ENCODE measurements around the gene RHO. TPM values are rescaled to one million over a fixed set of nuclear protein-coding genes. Genes with fewer than 3 reads are reported as not detected.

The RHO gene
- total RNA-seq, 1 experiment from 2014 or later = not detected

DNA sequence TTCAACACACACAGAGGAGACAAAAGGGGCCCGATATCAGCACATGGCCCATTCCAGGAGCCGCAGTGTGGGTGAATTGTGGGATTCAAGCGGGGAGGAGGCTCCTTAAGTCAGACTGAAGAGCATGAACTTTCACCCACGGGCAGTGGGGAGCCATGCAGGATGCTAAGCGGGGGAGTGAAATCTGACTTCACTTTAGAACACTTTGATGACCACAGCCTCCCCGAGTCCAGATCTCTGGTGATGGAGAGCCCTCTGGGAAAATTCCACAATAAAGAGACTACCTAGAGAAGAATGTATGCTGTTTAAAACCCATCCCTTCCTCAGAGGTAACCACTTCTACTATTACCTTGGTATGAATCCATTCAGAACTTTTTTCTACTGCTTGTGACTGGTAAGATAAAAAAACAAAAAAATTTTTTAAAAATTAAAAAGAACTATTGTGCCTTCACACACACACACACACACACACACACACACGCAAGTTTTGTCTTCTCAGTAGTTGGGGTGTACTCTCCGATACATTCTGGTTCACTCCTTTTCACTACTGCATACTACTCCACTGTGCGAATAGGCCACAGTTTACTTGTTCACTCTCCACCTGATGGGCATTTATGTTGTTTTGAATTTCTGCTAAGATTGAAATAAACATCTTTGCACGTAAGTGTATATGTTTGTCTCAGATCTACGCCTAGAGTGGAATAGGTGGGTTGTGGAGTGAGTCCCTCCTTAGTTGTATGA, 12.5 kb downstream of the RHO start (continued):
- TF ChIP-seq TEAD1 (CRISPR knock-in tag; IDR thresholded peaks at IDR 0.05) (no peak), CREB1 (CRISPR knock-in tag; IDR thresholded peaks at IDR 0.05) (no peak), HMGA2 (CRISPR knock-in tag; IDR thresholded peaks at IDR 0.05) (no peak), GTF2I (CRISPR knock-in tag; conservative IDR thresholded peaks at IDR 0.05) (no peak), FOXJ3 (CRISPR knock-in tag; IDR thresholded peaks at IDR 0.05; ENCODE audit: borderline replicate concordance) (no peak), NFYB (CRISPR knock-in tag; conservative IDR thresholded peaks at IDR 0.05; ENCODE audit: low read depth) (no peak)
- TF ChIP-seq, protein P1, sequence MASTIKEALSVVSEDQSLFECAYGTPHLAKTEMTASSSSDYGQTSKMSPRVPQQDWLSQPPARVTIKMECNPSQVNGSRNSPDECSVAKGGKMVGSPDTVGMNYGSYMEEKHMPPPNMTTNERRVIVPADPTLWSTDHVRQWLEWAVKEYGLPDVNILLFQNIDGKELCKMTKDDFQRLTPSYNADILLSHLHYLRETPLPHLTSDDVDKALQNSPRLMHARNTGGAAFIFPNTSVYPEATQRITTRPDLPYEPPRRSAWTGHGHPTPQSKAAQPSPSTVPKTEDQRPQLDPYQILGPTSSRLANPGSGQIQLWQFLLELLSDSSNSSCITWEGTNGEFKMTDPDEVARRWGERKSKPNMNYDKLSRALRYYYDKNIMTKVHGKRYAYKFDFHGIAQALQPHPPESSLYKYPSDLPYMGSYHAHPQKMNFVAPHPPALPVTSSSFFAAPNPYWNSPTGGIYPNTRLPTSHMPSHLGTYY (CRISPR knock-in tag; IDR thresholded peaks at IDR 0.05) = no peak
- TF ChIP-seq, protein P2, sequence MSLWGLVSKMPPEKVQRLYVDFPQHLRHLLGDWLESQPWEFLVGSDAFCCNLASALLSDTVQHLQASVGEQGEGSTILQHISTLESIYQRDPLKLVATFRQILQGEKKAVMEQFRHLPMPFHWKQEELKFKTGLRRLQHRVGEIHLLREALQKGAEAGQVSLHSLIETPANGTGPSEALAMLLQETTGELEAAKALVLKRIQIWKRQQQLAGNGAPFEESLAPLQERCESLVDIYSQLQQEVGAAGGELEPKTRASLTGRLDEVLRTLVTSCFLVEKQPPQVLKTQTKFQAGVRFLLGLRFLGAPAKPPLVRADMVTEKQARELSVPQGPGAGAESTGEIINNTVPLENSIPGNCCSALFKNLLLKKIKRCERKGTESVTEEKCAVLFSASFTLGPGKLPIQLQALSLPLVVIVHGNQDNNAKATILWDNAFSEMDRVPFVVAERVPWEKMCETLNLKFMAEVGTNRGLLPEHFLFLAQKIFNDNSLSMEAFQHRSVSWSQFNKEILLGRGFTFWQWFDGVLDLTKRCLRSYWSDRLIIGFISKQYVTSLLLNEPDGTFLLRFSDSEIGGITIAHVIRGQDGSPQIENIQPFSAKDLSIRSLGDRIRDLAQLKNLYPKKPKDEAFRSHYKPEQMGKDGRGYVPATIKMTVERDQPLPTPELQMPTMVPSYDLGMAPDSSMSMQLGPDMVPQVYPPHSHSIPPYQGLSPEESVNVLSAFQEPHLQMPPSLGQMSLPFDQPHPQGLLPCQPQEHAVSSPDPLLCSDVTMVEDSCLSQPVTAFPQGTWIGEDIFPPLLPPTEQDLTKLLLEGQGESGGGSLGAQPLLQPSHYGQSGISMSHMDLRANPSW (CRISPR knock-in tag; conservative IDR thresholded peaks at IDR 0.05; ENCODE audit: low read depth) = no peak
- TF ChIP-seq, protein P3, sequence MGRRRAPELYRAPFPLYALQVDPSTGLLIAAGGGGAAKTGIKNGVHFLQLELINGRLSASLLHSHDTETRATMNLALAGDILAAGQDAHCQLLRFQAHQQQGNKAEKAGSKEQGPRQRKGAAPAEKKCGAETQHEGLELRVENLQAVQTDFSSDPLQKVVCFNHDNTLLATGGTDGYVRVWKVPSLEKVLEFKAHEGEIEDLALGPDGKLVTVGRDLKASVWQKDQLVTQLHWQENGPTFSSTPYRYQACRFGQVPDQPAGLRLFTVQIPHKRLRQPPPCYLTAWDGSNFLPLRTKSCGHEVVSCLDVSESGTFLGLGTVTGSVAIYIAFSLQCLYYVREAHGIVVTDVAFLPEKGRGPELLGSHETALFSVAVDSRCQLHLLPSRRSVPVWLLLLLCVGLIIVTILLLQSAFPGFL (CRISPR knock-in tag; IDR thresholded peaks at IDR 0.05; ENCODE audit: borderline replicate concordance) = no peak
- TF ChIP-seq, protein P4, sequence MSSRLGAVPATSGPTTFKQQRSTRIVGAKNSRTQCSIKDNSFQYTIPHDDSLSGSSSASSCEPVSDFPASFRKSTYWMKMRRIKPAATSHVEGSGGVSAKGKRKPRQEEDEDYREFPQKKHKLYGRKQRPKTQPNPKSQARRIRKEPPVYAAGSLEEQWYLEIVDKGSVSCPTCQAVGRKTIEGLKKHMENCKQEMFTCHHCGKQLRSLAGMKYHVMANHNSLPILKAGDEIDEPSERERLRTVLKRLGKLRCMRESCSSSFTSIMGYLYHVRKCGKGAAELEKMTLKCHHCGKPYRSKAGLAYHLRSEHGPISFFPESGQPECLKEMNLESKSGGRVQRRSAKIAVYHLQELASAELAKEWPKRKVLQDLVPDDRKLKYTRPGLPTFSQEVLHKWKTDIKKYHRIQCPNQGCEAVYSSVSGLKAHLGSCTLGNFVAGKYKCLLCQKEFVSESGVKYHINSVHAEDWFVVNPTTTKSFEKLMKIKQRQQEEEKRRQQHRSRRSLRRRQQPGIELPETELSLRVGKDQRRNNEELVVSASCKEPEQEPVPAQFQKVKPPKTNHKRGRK (CRISPR knock-in tag; IDR thresholded peaks at IDR 0.05; ENCODE audit: borderline replicate concordance) = no peak

DNA sequence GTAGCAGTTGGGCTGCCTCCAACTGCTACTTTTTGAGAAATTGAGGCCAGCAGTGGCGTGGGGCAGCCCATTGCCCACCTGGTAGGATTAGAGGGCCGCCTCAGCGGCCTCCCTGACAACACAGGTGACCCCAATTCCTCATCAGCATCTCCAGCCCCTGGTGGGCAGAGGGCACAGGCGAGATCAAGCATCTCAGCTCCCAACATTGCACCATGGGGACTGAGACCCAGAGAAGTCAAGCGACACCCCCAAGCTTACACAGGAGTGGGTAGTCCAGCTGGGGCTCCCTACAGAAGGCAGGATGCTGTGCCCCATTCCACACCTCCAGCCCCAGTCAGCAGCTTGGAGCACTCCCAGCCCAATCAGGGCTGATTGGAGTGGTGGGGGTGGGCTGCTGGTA, 14.3 kb downstream of the RHO start:
- peaks cover 5% of the 10 kb centered on the region for H3K9me3 Mint-ChIP-seq
- H3K27ac Mint-ChIP-seq = no peak overlapping the region
- H3K4me3 Mint-ChIP-seq = no peak overlapping the region
- H3K27me3 Mint-ChIP-seq (ENCODE audit: low read depth) = no peaks in the 10 kb centered on the region
- POLR2A ChIA-PET = interaction anchor here (1.4 kb wide), 1 partner anchor 15 kb away, joined by 3 read pairs; the partner anchor contains the start of gene RHO
- no peak for DNase-seq (ENCODE audit: low spot score)
- CTCF ChIA-PET = interaction anchor here (0.8 to 0.9 kb wide), 2 partner anchors 53 to 159 kb away, joined by 3 to 4 read pairs; no protein-coding TSS in a partner anchor
- H3K4me1 Mint-ChIP-seq = peaks cover 14% of the 10 kb centered on the region
- no peak for ATAC-seq
- TF ChIP-seq MAX (CRISPR knock-in tag; IDR thresholded peaks at IDR 0.05) (no peak), ZNF138 (CRISPR knock-in tag; conservative IDR thresholded peaks at IDR 0.05) (no peak)
- TF ChIP-seq, protein P5, sequence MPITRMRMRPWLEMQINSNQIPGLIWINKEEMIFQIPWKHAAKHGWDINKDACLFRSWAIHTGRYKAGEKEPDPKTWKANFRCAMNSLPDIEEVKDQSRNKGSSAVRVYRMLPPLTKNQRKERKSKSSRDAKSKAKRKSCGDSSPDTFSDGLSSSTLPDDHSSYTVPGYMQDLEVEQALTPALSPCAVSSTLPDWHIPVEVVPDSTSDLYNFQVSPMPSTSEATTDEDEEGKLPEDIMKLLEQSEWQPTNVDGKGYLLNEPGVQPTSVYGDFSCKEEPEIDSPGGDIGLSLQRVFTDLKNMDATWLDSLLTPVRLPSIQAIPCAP (CRISPR knock-in tag; IDR thresholded peaks at IDR 0.05) = no peak
- TF ChIP-seq, protein P6, sequence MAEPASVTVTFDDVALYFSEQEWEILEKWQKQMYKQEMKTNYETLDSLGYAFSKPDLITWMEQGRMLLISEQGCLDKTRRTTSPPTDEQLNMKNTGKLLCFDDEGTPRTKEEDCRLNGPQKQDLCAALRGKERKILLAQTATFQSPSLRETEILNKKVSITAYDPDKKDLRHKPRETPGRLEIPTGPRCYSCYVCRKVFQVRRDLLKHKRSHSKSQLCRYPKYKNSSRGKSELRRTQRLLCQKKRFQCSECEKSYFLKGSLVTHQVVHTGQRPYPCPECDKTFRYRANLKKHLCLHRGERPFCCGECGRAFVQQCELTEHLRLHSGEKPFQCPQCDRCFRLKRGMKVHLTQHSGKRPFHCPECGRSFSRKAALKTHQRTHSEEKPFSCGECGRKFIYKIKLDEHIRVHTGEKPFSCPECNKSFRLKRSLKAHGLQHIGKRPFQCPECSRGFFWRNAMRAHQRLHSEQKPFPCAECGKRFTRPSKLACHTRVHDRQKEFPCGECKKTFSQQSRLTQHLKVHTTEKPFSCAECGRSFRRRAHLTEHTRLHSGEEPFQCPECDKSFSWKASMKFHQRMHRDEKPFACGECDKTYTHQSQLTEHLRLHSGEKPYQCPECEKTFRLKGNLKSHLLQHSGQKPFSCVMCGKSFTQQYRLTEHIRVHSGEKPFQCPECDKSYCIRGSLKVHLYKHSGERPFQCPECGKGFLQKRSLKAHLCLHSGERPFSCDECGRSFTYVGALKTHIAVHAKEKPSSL (CRISPR knock-in tag; conservative IDR thresholded peaks at IDR 0.05) = no peak
- no peaks in the 10 kb centered on the region for H3K36me3 Mint-ChIP-seq

Data from WTC11 (cell line).